ENCODE data around the gene PALLD.

PALLD gene

GRCh38 chr4:168923526-168924194 lies 426.8 kb downstream of the PALLD start:
- in situ Hi-C loops (cut with MboI; ENCODE audit: low sequenced_read_pairs, unreplicated experiment) = loop anchor here (5.0 to 25.0 kb wide), 3 partner anchors 411 to 736 kb away; no protein-coding TSS in a partner anchor
- TF ChIP-seq CTCF (IDR thresholded peaks at IDR 0.05; ENCODE audit: borderline replicate concordance, control extremely low read depth, extremely low read depth, insufficient read depth, missing control alignments) = peak; percentile 59

GRCh38 chr4:168924667-168925066 lies 427.8 kb downstream of the PALLD start:
- DNase-seq (ENCODE audit: low spot score) = no peak
- in situ Hi-C loops (cut with MboI; ENCODE audit: low sequenced_read_pairs, unreplicated experiment) = loop anchor here (5.0 to 25.0 kb wide), 3 partner anchors 412 to 737 kb away; no protein-coding TSS in a partner anchor
- no peak for TF ChIP-seq CTCF (IDR thresholded peaks at IDR 0.05; ENCODE audit: borderline replicate concordance, control extremely low read depth, extremely low read depth, insufficient read depth, missing control alignments)

More at GRCh38 chr4:168923526-168924194, 426.8 kb downstream of the PALLD start:
- peak; percentile 57 for DNase-seq (ENCODE audit: low spot score)

GRCh38 chr4:168925789-168926490 lies 429.1 kb downstream of the PALLD start:
- TF ChIP-seq CTCF (IDR thresholded peaks at IDR 0.05; ENCODE audit: borderline replicate concordance, control extremely low read depth, extremely low read depth, insufficient read depth, missing control alignments) = no peak
- in situ Hi-C loops (cut with MboI; ENCODE audit: low sequenced_read_pairs, unreplicated experiment) = no loop called here
- DNase-seq (ENCODE audit: low spot score) = no peak

GRCh38 chr4:168928346-168928745 lies 431.5 kb downstream of the PALLD start:
- in situ Hi-C loops (cut with MboI; ENCODE audit: low sequenced_read_pairs, unreplicated experiment) = no loop called here
- no peak for DNase-seq (ENCODE audit: low spot score)
- TF ChIP-seq CTCF (IDR thresholded peaks at IDR 0.05; ENCODE audit: borderline replicate concordance, control extremely low read depth, extremely low read depth, insufficient read depth, missing control alignments) = no peak

- TF ChIP-seq CTCF (IDR thresholded peaks at IDR 0.05; ENCODE audit: borderline replicate concordance, control extremely low read depth, extremely low read depth, insufficient read depth, missing control alignments) = no peak
- in situ Hi-C loops (cut with MboI; ENCODE audit: low sequenced_read_pairs, unreplicated experiment) = no loop called here
- DNase-seq (ENCODE audit: low spot score) = no peak
These were observed 432.0 kb downstream of the PALLD start for GRCh38 chr4:168928875-168929274.

GRCh38 chr4:168930413-168931196 lies 433.8 kb downstream of the PALLD start:
- no peak for TF ChIP-seq CTCF (IDR thresholded peaks at IDR 0.05; ENCODE audit: borderline replicate concordance, control extremely low read depth, extremely low read depth, insufficient read depth, missing control alignments)
- in situ Hi-C loops (cut with MboI; ENCODE audit: low sequenced_read_pairs, unreplicated experiment) = no loop called here
- no peak for DNase-seq (ENCODE audit: low spot score)

Measured in GM13976 (cell line).